KOPT-K1 (cell line): ENCODE data around the gene BLTP3B.

Source experiments
- H3K27ac ChIP-seq: fragments of 200-600 bp; sonication (generic); 2 replicates; pipeline ENCODE4 v1.5.1; 2016; ENCODE audit warnings: antibody characterized with exemption, mild to moderate bottlenecking, low read depth, low read length; ENCODE audit not compliant: poor library complexity, severe bottlenecking
- H3K36me3 ChIP-seq: fragments of 200-600 bp; sonication (generic); 2 replicates; pipeline ENCODE4 v1.5.1; 2017; ENCODE audit warnings: antibody characterized with exemption, mild to moderate bottlenecking, low read length, moderate library complexity; ENCODE audit not compliant: insufficient read depth
- H3K9me3 ChIP-seq: fragments of 200-600 bp; sonication (generic); 2 replicates; pipeline ENCODE4 v1.5.1; 2017; ENCODE audit warnings: antibody characterized with exemption, low read length, mild to moderate bottlenecking; ENCODE audit not compliant: insufficient read depth, poor library complexity, severe bottlenecking

The BLTP3B gene

GRCh38 chr12:100106861-100107260, 35.8 kb downstream of the BLTP3B start:
- no peak overlapping the region for H3K27ac ChIP-seq

DNA sequence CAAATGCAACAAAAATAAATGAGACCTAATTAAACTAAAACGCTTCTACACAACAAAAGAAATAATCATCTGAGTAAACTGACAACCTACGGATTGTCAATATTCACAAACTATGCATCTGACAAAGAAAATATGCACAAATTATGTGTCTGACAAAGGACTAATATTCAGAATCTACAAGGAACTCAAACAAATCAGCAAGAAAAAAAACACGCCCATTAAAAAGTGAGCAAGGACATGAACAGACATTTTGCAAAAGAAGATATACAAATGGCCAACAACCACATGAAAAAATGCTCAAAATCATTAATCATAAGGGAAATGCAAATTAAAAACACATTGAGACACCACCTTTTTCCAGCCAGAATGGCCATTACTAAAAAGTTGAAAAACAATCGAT, 37.0 kb downstream of the BLTP3B start:
- H3K36me3 ChIP-seq = 0 out of 2 replicates have a peak, but pooled peaks cover 14% of the 10 kb centered on the region
- no peak overlapping the region for H3K27ac ChIP-seq
- peaks cover 12% of the 10 kb centered on the region for H3K9me3 ChIP-seq

More at GRCh38 chr12:100106861-100107260, 35.8 kb downstream of the BLTP3B start:
- H3K36me3 ChIP-seq = 0 out of 2 replicates have a peak, but pooled peaks cover 10% of the 10 kb centered on the region
- peaks cover 12% of the 10 kb centered on the region for H3K9me3 ChIP-seq

- Histone ChIP-seq H3K9me3 (no peaks in the 10 kb centered on the region), H3K36me3 (peaks cover 23% of the 10 kb centered on the region), H3K27ac (no peak overlapping the region)
These were observed 41.7 kb downstream of the BLTP3B start for GRCh38 chr12:100101000-100101399.
